ENCODE results near the gene MYO7B.

GRCh38 chr2:127680706-127681287, 145.3 kb downstream of the MYO7B start:
- TF ChIP-seq CTCF (IDR thresholded peaks at IDR 0.05) (no peak), POLR2A (IDR thresholded peaks at IDR 0.05) (no peak)

Data from Peyer's patch (tissue), 4 donors.